HG02943 (cell line): ENCODE data around the gene OLFML2A.
"Not testable (repeated sequence)": the region's sequence is repeated elsewhere in the genome, so short reads cannot be mapped to it uniquely, and the experiment has no call there.

Source experiments
- ATAC-seq: cut with Tn5 transposase; IDR thresholded peaks from one replicate; pipeline ENCODE4 v1.9.1; 2021; ENCODE audit warnings: mild to moderate bottlenecking, low read depth, moderate library complexity; ENCODE audit not compliant: unreplicated experiment

Gene OLFML2A

GRCh38 chr9:124815601-124816000 is 38.7 kb downstream of the OLFML2A start:
- ATAC-seq = no peak

- no peak for ATAC-seq
These were observed 41.7 kb downstream of the OLFML2A start for GRCh38 chr9:124818431-124819281.

GRCh38 chr9:124820698-124821623 is 44.0 kb downstream of the OLFML2A start:
- no peak for ATAC-seq

- ATAC-seq = no peak
These were observed 51.8 kb downstream of the OLFML2A start for GRCh38 chr9:124828489-124829333.

- ATAC-seq = no peak
These were observed 52.4 kb downstream of the OLFML2A start for GRCh38 chr9:124829334-124829669.

GRCh38 chr9:124830593-124830992 is 53.7 kb downstream of the OLFML2A start:
- no peak for ATAC-seq

GRCh38 chr9:124831642-124832364 is 54.9 kb downstream of the OLFML2A start:
- ATAC-seq = no peak

GRCh38 chr9:124834591-124834990 is 57.7 kb downstream of the OLFML2A start:
- no peak for ATAC-seq

- no peak for ATAC-seq
These were observed 58.2 kb downstream of the OLFML2A start for GRCh38 chr9:124835026-124835557.

- not testable (repeated sequence) for ATAC-seq
These were observed 61.2 kb downstream of the OLFML2A start for GRCh38 chr9:124838132-124838531.

- ATAC-seq = not testable (repeated sequence)
These were observed 61.8 kb downstream of the OLFML2A start for GRCh38 chr9:124838567-124839275.

- no peak for ATAC-seq
These were observed 62.8 kb downstream of the OLFML2A start for GRCh38 chr9:124839612-124840299.

- ATAC-seq = no peak
These were observed 63.4 kb downstream of the OLFML2A start for GRCh38 chr9:124840300-124840833.

- ATAC-seq = no peak
These were observed 64.3 kb downstream of the OLFML2A start for GRCh38 chr9:124841075-124841821.

- no peak for ATAC-seq
These were observed 66.6 kb downstream of the OLFML2A start for GRCh38 chr9:124843456-124844034.

GRCh38 chr9:124844291-124844690 is 67.4 kb downstream of the OLFML2A start:
- no peak for ATAC-seq

- not testable (repeated sequence) for ATAC-seq
These were observed 69.5 kb downstream of the OLFML2A start for GRCh38 chr9:124846467-124846866.
